ENCODE measurements around the gene MELK. TPM values are rescaled to one million over a fixed set of nuclear protein-coding genes. Genes with fewer than 3 reads are reported as not detected.

Gene MELK
- total and polyA plus RNA-seq, 2 of the 4 experiments (the other 2 are of a cell fraction) = 20.8 to 27.4 TPM

DNA sequence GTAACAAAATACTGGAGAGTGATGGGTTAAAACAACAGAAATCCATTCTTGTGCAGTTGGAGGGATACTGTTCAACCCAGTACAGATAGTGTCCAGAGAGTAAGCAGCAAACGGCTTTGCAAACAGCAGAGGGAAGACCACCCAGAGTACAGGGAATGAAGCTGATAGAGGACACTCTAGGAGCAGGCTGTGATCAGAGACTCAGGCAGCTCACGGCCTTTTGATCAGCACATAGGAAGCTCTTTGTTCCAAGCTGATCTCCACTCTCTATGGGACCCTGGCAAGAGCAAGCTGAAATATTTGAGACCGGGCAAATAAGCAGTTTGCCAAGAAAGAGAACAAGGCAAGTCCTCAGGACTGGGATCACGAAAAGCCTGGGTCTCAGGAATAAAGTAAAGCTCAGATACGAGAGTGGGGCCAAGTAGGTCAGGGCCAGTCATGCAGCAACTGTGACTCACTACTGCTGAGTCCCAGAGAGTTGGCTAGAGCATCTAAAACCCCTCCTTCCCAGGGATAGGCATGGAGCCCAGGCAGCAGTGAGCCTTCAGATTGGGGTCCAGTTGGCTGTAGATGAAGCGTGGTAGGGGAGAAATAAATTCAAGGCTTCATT is 52.4 kb downstream of the MELK start:
- ChIA-PET CTCF (no interaction called here), POLR2A (ENCODE audit: unreplicated experiment) (no interaction called here)
- peak; percentile 90 for DNase-seq
- H3K9ac ChIP-seq (ENCODE audit: low read depth, low read length) = peak overlapping the region; percentile 10; the same call in 1 of the 2 replicates
- H2BK20ac ChIP-seq (ENCODE audit: low read depth, low read length) = peak overlapping the region; percentile 45; the same call in 1 of the 2 replicates
- peak; percentile 96 for ATAC-seq (ENCODE audit: low read depth)
- in situ Hi-C loops (cut with MboI; ENCODE audit: low sequenced_read_pairs) = no loop called here
- peak overlapping the region; percentile 59 for H3K4me2 ChIP-seq (ENCODE audit: low read depth, low read length)
- no TSS peak for BruUV-seq (replicated peaks)
- H3K9me3 ChIP-seq (ENCODE audit: control insufficient read depth, insufficient read depth, low read length) = no peaks in the 10 kb centered on the region
- TF ChIP-seq FOS (IDR thresholded peaks at IDR 0.05; ENCODE audit: low read depth, low read length) (peak; percentile 83), MAFK (IDR thresholded peaks at IDR 0.05; ENCODE audit: low read depth, low read length) (no peak)
- H3K9me1 ChIP-seq (ENCODE audit: insufficient read depth, low read length) = peaks cover 3% of the 10 kb centered on the region; the same call in 1 of the 2 replicates
- peak overlapping the region in 1 of 2 experiments; percentile 38; a peak in 2 of 4 replicates for H4K8ac ChIP-seq (ENCODE audit: low read depth in 2 of 2, low read length in 2 of 2)
- H3K18ac ChIP-seq (ENCODE audit: low read depth, low read length) = peak overlapping the region; percentile 58
- H3K4ac ChIP-seq (ENCODE audit: low read depth, low read length) = peak overlapping the region; percentile 71
- peak overlapping the region; percentile 41 for H2BK5ac ChIP-seq (ENCODE audit: low read depth, low read length, poor library complexity, severe bottlenecking)
- H3K14ac ChIP-seq (replicated peaks; ENCODE audit: low read depth, low read length) = peak overlapping the region; percentile 56
- H3K79me1 ChIP-seq (ENCODE audit: low read depth in 1 of 2, low read length in 2 of 2) = peaks cover 8 to 52% of the 10 kb centered on the region in 2 experiments; a peak in 2 of 4 replicates
- H3K56ac ChIP-seq (ENCODE audit: extremely low read depth, insufficient read depth, low read length) = no peak overlapping the region
- H2BK15ac ChIP-seq (ENCODE audit: low read depth, low read length) = peak overlapping the region; percentile 59; the same call in 1 of the 3 replicates
- no peak overlapping the region for H4K91ac ChIP-seq (ENCODE audit: insufficient read depth, low read depth, low read length)
- H4K5ac ChIP-seq (ENCODE audit: low read depth, low read length) = peak overlapping the region; percentile 47
- no peak overlapping the region for H2AK9ac ChIP-seq (replicated peaks; ENCODE audit: low read depth, low read length, poor library complexity)
- H3K4me1 ChIP-seq (ENCODE audit: control insufficient read depth, insufficient read depth, low read length) = peaks cover 8% of the 10 kb centered on the region
- H2AK5ac ChIP-seq (ENCODE audit: low read depth, low read length) = 0 out of 2 replicates have a peak overlapping the region, but pooled peaks have one; percentile 44
- no peaks in the 10 kb centered on the region for H3K27me3 ChIP-seq (ENCODE audit: control insufficient read depth, insufficient read depth, low read length)
- H3K27ac ChIP-seq (ENCODE audit: insufficient read depth, low read length) = peak overlapping the region; percentile 63; the same call in 1 of the 2 replicates
- H2AFZ ChIP-seq (replicated peaks; ENCODE audit: low read length, poor library complexity) = peak overlapping the region; percentile 38
- H2BK120ac ChIP-seq (ENCODE audit: low read depth, low read length) = peak overlapping the region; percentile 66
- peak overlapping the region; percentile 37; the same call in 1 of the 2 replicates for H3K23ac ChIP-seq (ENCODE audit: low read depth, low read length)
- H3K36me3 ChIP-seq (ENCODE audit: control insufficient read depth, insufficient read depth, low read length) = no peaks in the 10 kb centered on the region
- H4K20me1 ChIP-seq (ENCODE audit: insufficient read depth, low read length) = peaks cover 5% of the 10 kb centered on the region; the same call in 1 of the 2 replicates
- dilution Hi-C loops (cut with HindIII; ENCODE audit: low sequenced_read_pairs, unreplicated experiment) = no loop called here
- WGBS, 2 experiments (ENCODE audit: extremely low coverage in 2 of 2, insufficient read length in 1 of 2) = 50% methylated on average over 5 of the region's 6 CpGs; no CpG with 5 or more reads in 1 of the 2 experiments
- H3K4me3 ChIP-seq (ENCODE audit: insufficient read depth, low read depth, low read length) = no peak overlapping the region
- intact Hi-C loops (cut with micrococcal nuclease) = no loop called here
